Ovary (tissue), 9 donors: ENCODE data around the gene HTR2A. TPM values are rescaled to one million over a fixed set of nuclear protein-coding genes. Genes with fewer than 3 reads are reported as not detected.

ENCODE experiments used
- DNase-seq, 5 donors: peaks; one replicate each; pipeline ENCODE4 v3.0.0-alpha.2; 2019 to 2020
- H3K27ac ChIP-seq, 2 donors: fragments of 200-600 bp; one replicate each; pipeline versions ENCODE4 v1.5.1 to v1.8.0; 2019 to 2022
- H3K27me3 ChIP-seq: fragments of 200-600 bp; one replicate; pipeline ENCODE4 v1.8.0; 2022
- H3K36me3 ChIP-seq: fragments of 200-600 bp; sonication (generic); one replicate; pipeline ENCODE4 v1.5.1; 2019
- H3K4me1 ChIP-seq: one replicate; pipeline ENCODE4 v1.8.1; 2013; ENCODE audit warnings: mild to moderate bottlenecking, moderate library complexity; ENCODE audit not compliant: insufficient read depth
- H3K4me3 ChIP-seq: fragments of 200-600 bp; sonication (generic); one replicate; pipeline ENCODE4 v1.5.1; 2017
- H3K9me3 ChIP-seq, 2 donors: fragments of 200-600 bp in 1 of 2; sonication (generic) in 1 of 2; one replicate each; pipeline versions ENCODE4 v1.5.1 to v1.8.1; 2013 to 2019; ENCODE audit warnings: mild to moderate bottlenecking in 1 of 2, moderate library complexity in 1 of 2
- EP300 ChIP-seq: sonication (generic); formaldehyde crosslinking; IDR thresholded peaks from one replicate; pipeline ENCODE4 v1.6.1; 2017; ENCODE audit warnings: antibody characterized with exemption
- POLR2A ChIP-seq: fragments of 450-650 bp; IDR thresholded peaks from one replicate; pipeline ENCODE4 v1.6.1; 2017; ENCODE audit warnings: antibody characterized with exemption, mild to moderate bottlenecking, moderate library complexity
- WGBS, 3 donors: extraction: QIAGEN DNeasy Blood & Tissue Kit in 1 of 3; methylation state at CpG; one replicate each; pipeline versions ENCODE4 v1.1.5 to v1.1.7; 2013 to 2017; 5-methylcytosine and 5-hydroxymethylcytosine counted together
- intact Hi-C, 4 donors: fragments of 100-400 bp; cut with DNase I; formaldehyde crosslinking; loops; one replicate each; pipeline versions ENCODE4 v1.11.0 to v1.15.1; 2022 to 2023
- polyA plus RNA-seq, 2 donors: library from polyadenylated mRNA; stranded (reverse); fragments of 200-250 nt in 1 of 2; fragments of 350-450 nt in 1 of 2; fragmentation: Illumina TruSeq in 1 of 2; extraction: RNeasy Lipid Tissue Mini Kit (QIAGEN cat#74804) in 1 of 2; gene quantifications; one replicate each; pipeline ENCODE4 v1.2.3, GENCODE V29; 2013 to 2014
- total RNA-seq, 7 donors: library from RNA; depleted of rRNA in 2 of 7; stranded (reverse); fragments of >200 nt in 2 of 7; fragmentation: NEBNext Ultra II Directional in 3 of 7; extraction: Animal tissue kit (Norgen Biotek cat#: 25700) in 3 of 7; gene quantifications; one replicate each; pipeline versions ENCODE4 v1.1.0 to v1.2.4, GENCODE V29; 2016 to 2023
- TF ChIP-seq, protein P1 (sequence below), 3 donors: fragments of 450-650 bp in 2 of 3; fragments of 200-600 bp in 1 of 3; IDR thresholded peaks; one replicate each; pipeline versions ENCODE4 v1.5.1 to v1.8.0; 2016 to 2022; ENCODE audit warnings: antibody characterized with exemption in 3 of 3, mild to moderate bottlenecking in 1 of 3
- donor health status: DM: no; HTN: no; CAD: no; lungs with moderate emphysema.
- donor health status: DM: no; HTN: no; CAD: no.
- donor health status: Bipolar disorder and iron deficiency.
- donor health status: DM: yes; HTN: yes; CAD: no.
- donor health status: DM: no; HTN: no; CAD: no.
- donor health status: DM: yes; HTN: yes; CAD: no.

HTR2A gene
- total and polyA plus RNA-seq, 9 donors: 0.05 to 0.88 (median 0.25) TPM; not detected in 1

DNA sequence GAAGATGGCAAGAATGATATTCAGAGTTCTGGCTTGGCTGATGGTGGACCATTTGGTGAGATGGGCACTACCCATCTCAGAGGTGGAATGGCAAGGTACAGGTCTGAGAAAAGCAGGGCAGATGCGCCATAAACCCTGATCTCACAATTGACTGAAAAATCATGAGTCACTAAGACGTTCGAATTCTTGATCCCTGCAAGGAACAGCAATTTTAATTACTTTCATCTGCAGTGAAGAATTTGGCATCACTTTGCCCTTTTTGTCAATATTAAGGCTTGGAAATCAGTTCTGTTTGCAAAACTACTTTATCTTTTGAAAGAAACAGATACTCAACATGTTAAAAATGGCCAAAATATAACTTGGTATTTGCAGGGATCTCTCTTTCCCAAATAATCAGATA lies 38.1 kb downstream of the HTR2A start:
- H3K4me1 ChIP-seq: no peaks in the 10 kb centered on the region

DNA sequence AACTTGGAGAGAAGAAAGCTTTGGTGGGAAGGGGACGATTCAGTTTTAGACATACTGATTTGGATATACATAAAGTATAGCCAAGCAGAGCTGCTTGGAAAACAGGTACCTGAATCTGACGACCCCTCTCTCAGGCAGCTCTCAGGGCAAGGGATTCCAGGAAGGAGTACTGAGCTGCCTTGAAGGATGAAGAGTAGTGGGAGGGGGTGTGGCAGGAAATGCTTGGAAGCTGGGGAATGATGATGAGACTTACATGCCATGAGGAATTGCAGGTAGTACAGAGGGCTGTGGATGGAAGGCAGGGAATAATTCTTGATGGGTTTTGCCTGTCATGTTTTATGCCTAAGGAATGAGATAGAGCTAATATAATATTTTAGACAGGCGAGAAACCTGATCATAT lies 38.7 kb downstream of the HTR2A start:
- Histone ChIP-seq H3K27me3 (no peaks in the 10 kb centered on the region), H3K36me3 (no peaks in the 10 kb centered on the region), H3K4me3 (no peak overlapping the region), H3K9me3 (no peaks in the 10 kb centered on the region), H3K27ac (no peak overlapping the region), H3K4me1 (no peaks in the 10 kb centered on the region)
- no peak for DNase-seq
- TF ChIP-seq EP300 (no peak), POLR2A (no peak)
- TF ChIP-seq, protein P1, sequence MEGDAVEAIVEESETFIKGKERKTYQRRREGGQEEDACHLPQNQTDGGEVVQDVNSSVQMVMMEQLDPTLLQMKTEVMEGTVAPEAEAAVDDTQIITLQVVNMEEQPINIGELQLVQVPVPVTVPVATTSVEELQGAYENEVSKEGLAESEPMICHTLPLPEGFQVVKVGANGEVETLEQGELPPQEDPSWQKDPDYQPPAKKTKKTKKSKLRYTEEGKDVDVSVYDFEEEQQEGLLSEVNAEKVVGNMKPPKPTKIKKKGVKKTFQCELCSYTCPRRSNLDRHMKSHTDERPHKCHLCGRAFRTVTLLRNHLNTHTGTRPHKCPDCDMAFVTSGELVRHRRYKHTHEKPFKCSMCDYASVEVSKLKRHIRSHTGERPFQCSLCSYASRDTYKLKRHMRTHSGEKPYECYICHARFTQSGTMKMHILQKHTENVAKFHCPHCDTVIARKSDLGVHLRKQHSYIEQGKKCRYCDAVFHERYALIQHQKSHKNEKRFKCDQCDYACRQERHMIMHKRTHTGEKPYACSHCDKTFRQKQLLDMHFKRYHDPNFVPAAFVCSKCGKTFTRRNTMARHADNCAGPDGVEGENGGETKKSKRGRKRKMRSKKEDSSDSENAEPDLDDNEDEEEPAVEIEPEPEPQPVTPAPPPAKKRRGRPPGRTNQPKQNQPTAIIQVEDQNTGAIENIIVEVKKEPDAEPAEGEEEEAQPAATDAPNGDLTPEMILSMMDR (IDR thresholded peaks at IDR 0.05): no peak
- 71 to 86% (median 82%) methylated on average over 3 of the region's 3 CpGs for WGBS, 3 donors
- intact Hi-C loops: no loop called here

More for the DNA sequence above, 38.1 kb downstream of the HTR2A start:
- intact Hi-C loops: no loop called here
- no peak overlapping the region for H3K4me3 ChIP-seq
- no peaks in the 10 kb centered on the region for H3K9me3 ChIP-seq
- TF ChIP-seq EP300: no peak
- no peak for TF ChIP-seq POLR2A
- TF ChIP-seq, protein P1 (IDR thresholded peaks at IDR 0.05): no peak
- 80 to 85% (median 81%) methylated on average over 3 of the region's 3 CpGs for WGBS, 3 donors
- no peaks in the 10 kb centered on the region for H3K27me3 ChIP-seq
- H3K36me3 ChIP-seq: no peaks in the 10 kb centered on the region
- DNase-seq: no peak
- no peak overlapping the region for H3K27ac ChIP-seq

DNA sequence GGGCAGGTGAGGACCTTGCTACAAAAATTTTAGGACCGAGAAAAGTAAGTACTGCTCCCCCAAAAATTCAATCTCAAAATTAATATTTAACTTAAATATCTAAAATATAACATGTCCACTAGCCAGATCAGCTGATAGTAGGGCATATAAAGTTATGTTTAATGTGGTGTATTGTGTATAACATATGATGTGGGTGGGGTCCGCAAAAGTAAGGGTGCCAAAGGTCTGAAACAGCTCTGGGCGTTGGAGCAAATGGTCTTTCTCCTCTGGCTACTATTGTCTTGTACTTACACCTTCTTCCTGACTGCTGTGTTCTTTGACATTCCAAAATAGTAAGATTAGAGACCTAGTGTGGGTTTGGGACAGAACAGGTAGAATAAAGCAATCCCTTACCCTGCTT lies 41.2 kb downstream of the HTR2A start:
- TF ChIP-seq, protein P1 (IDR thresholded peaks at IDR 0.05): no peak
- TF ChIP-seq EP300 (no peak), POLR2A (no peak)
- H3K36me3 ChIP-seq: no peaks in the 10 kb centered on the region
- H3K4me3 ChIP-seq: no peak overlapping the region
- DNase-seq: no peak
- H3K27me3 ChIP-seq: no peaks in the 10 kb centered on the region
- H3K4me1 ChIP-seq: no peaks in the 10 kb centered on the region
- WGBS, 3 donors: 87 to 94% (median 94%) methylated on average over 3 of the region's 3 CpGs
- no peaks in the 10 kb centered on the region for H3K9me3 ChIP-seq
- intact Hi-C loops: no loop called here
- H3K27ac ChIP-seq: no peak overlapping the region

DNA sequence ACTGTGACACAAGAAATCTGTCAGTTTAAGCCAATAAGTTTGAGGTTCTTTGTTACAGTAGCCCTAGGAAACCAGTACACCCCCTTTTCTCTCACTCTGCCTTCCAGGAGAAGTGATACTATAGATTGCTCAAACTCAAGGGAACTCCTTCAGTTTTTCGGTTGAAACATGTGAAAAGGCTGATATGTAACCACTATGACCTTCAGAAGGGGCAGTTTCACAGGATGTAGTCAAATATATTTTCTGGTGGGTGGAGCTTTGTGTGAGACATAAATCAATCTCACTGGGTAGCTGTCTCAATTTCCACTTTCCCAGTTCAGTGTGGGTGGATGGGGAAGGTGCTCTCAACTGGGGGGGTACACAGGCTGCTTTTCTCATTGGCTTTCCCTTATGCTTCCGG lies 41.7 kb downstream of the HTR2A start:
- DNase-seq: no peak
- WGBS, 3 donors: 67 to 86% (median 74%) methylated on average over 2 of the region's 2 CpGs
- Histone ChIP-seq H3K27me3 (no peaks in the 10 kb centered on the region), H3K4me3 (no peak overlapping the region), H3K36me3 (no peaks in the 10 kb centered on the region), H3K27ac (no peak overlapping the region), H3K4me1 (no peaks in the 10 kb centered on the region), H3K9me3 (no peaks in the 10 kb centered on the region)
- intact Hi-C loops: no loop called here
- TF ChIP-seq EP300 (no peak), POLR2A (no peak)
- TF ChIP-seq, protein P1 (IDR thresholded peaks at IDR 0.05): no peak

DNA sequence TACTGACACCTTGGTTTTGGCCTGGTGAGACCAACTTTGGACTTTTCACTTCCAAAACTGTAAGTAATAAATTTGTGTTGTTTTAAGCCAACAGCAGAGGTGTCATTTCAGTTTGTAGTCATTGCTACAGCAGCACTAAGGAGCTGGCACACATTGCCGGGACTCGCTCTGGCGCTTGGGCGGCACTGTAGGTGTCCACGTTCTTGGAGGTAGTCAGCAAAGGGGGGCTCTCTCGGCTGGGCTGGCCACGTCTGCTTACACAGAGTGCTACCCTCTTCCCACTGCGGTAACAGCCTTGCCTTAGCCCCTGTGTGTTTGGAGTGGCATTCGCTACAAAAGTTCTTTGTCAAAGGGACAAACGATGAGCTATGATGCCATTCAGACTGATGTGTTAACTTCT lies 44.7 kb downstream of the HTR2A start:
- Histone ChIP-seq H3K36me3 (no peaks in the 10 kb centered on the region), H3K9me3 (no peaks in the 10 kb centered on the region), H3K4me1 (no peaks in the 10 kb centered on the region), H3K27ac (no peak overlapping the region), H3K27me3 (no peaks in the 10 kb centered on the region), H3K4me3 (no peak overlapping the region)
- TF ChIP-seq, protein P1 (IDR thresholded peaks at IDR 0.05): no peak
- no peak for TF ChIP-seq POLR2A
- no peak for TF ChIP-seq EP300
- intact Hi-C loops: no loop called here
- 88 to 91% (median 88%) methylated on average over 10 of the region's 10 CpGs for whole genome bisulfite sequencing, 3 donors
- no peak for DNase-seq
